ENCODE measurements around the gene LENEP. TPM values are rescaled to one million over a fixed set of nuclear protein-coding genes. Genes with fewer than 3 reads are reported as not detected.
A peak's percentile ranks its signal among the peaks of the same experiment; 100 is the strongest.

Gene LENEP
- polyA plus RNA-seq, 1 donor: 0.93 TPM

- DNase-seq: no peak
These were observed 5.6 kb downstream of the LENEP start for GRCh38 chr1:154998818-154999570.

GRCh38 chr1:154999571-155000410 is 6.4 kb downstream of the LENEP start:
- DNase-seq: no peak

GRCh38 chr1:155000411-155000725 is 7.0 kb downstream of the LENEP start:
- no peak for DNase-seq

- peak; percentile 96 for DNase-seq
These were observed 7.5 kb downstream of the LENEP start for GRCh38 chr1:155000726-155001424.

GRCh38 chr1:155001425-155001674 is 8.0 kb downstream of the LENEP start:
- no peak for DNase-seq

GRCh38 chr1:155001675-155002463 is 8.5 kb downstream of the LENEP start:
- DNase-seq: peak; percentile 98

GRCh38 chr1:155002464-155003226 is 9.3 kb downstream of the LENEP start, which contains the start of gene ZBTB7B:
Gene ZBTB7B, plus strand, starts transcription at chr1:155002802. Its CDS starts 11,859 bp downstream, at chr1:155014661.
- DNase-seq: no peak

- DNase-seq: no peak
These were observed 9.9 kb downstream of the LENEP start for GRCh38 chr1:155003227-155003765.

GRCh38 chr1:155003766-155004351 is 10.5 kb downstream of the LENEP start:
- DNase-seq: no peak

- no peak for DNase-seq
These were observed 11.1 kb downstream of the LENEP start for GRCh38 chr1:155004352-155005075.

- no peak for DNase-seq
These were observed 12.0 kb downstream of the LENEP start for GRCh38 chr1:155005076-155006011.

- no peak for DNase-seq
These were observed 13.3 kb downstream of the LENEP start for GRCh38 chr1:155006601-155007101.

GRCh38 chr1:155007251-155007828 is 14.0 kb downstream of the LENEP start:
- no peak for DNase-seq

GRCh38 chr1:155008015-155008941 is 14.9 kb downstream of the LENEP start:
- no peak for DNase-seq

GRCh38 chr1:155009221-155009711 is 15.9 kb downstream of the LENEP start:
- no peak for DNase-seq

- no peak for DNase-seq
These were observed 16.4 kb downstream of the LENEP start for GRCh38 chr1:155009742-155010141.

Data from left kidney (tissue), 2 donors.